ENCODE results near the gene LIAS. TPM values are rescaled to one million over a fixed set of nuclear protein-coding genes. Genes with fewer than 3 reads are reported as not detected.

LIAS gene
- total and polyA plus RNA-seq, 2 of the 13 experiments (the other 11 are each of a cell fraction or from before 2014, with no cell fraction given): 16.0 to 16.6 TPM

GRCh38 chr4:39527296-39528060, 68.6 kb downstream of the LIAS start, which contains the start of gene UGDH (continued):
- no peak for TF ChIP-seq TRIM24 (CRISPR knock-in tag; IDR thresholded peaks at IDR 0.05)
- peak; percentile 66; the same call in 1 of the 2 replicates for TF ChIP-seq STAT5B (CRISPR knock-in tag; IDR thresholded peaks at IDR 0.05)
- peak; percentile 52; the same call in 1 of the 2 replicates for TF ChIP-seq ZNF230 (CRISPR knock-in tag; IDR thresholded peaks at IDR 0.05)
- TF ChIP-seq MLXIP (CRISPR knock-in tag; IDR thresholded peaks at IDR 0.05; ENCODE audit: borderline replicate concordance): peak; percentile 87; the same call in 1 of the 2 replicates
- TF ChIP-seq ZNF326 (CRISPR knock-in tag; IDR thresholded peaks at IDR 0.05; ENCODE audit: borderline replicate concordance): no peak
- 0 out of 2 replicates have a peak, but pooled peaks have one; percentile 24 for TF ChIP-seq RFX5 (IDR thresholded peaks at IDR 0.05; ENCODE audit: low read depth, low read length)
- TF ChIP-seq HDAC2 (CRISPR knock-in tag; IDR thresholded peaks at IDR 0.05): peak; percentile 73
- TF ChIP-seq ZXDC (CRISPR knock-in tag; IDR thresholded peaks at IDR 0.05): peak; percentile 89
- TF ChIP-seq RAD51 (IDR thresholded peaks at IDR 0.05; ENCODE audit: borderline replicate concordance): no peak
- no peak for TF ChIP-seq IRF1 (CRISPR knock-in tag; IDR thresholded peaks at IDR 0.05; ENCODE audit: low read depth)
- peak; percentile 33; the same call in 1 of the 2 replicates for TF ChIP-seq GLI4 (CRISPR knock-in tag; IDR thresholded peaks at IDR 0.05; ENCODE audit: borderline replicate concordance)
- peak; percentile 97 for TF ChIP-seq GMEB1 (CRISPR knock-in tag; IDR thresholded peaks at IDR 0.05; ENCODE audit: borderline replicate concordance)
- TF ChIP-seq KLF6 (CRISPR knock-in tag; IDR thresholded peaks at IDR 0.05): peak; percentile 88
- TF ChIP-seq SP5 (CRISPR knock-in tag; IDR thresholded peaks at IDR 0.05; ENCODE audit: borderline replicate concordance, low read depth): peak; percentile 91
- TF ChIP-seq ZNF24 (IDR thresholded peaks at IDR 0.05): no peak
- peak; percentile 93 for TF ChIP-seq ZNF589 (CRISPR knock-in tag; conservative IDR thresholded peaks at IDR 0.05)
- no peak for TF ChIP-seq ZNF75D (CRISPR knock-in tag; IDR thresholded peaks at IDR 0.05; ENCODE audit: borderline replicate concordance)
- peak; percentile 92 for TF ChIP-seq TMF1 (CRISPR knock-in tag; IDR thresholded peaks at IDR 0.05; ENCODE audit: low read depth)
- no peak for TF ChIP-seq MATR3 (CRISPR knock-in tag; IDR thresholded peaks at IDR 0.05)
- TF ChIP-seq SP4 (CRISPR knock-in tag; IDR thresholded peaks at IDR 0.05): peak; percentile 100
- peak; percentile 5; the same call in 1 of the 2 replicates for TF ChIP-seq ZNF598 (CRISPR knock-in tag; IDR thresholded peaks at IDR 0.05; ENCODE audit: borderline replicate concordance)

All from HepG2 (cell line).